Neural cell (in vitro differentiated cells): Measurements from ENCODE around the gene UGT1A3.

Experiments
- CTCF ChIP-seq: fragments of 450-650 bp; IDR thresholded peaks from 2 replicates; pipeline ENCODE4 v1.5.1; 2014; ENCODE audit warnings: antibody characterized with exemption, mild to moderate bottlenecking, moderate library complexity; ENCODE audit not compliant: poor library complexity, severe bottlenecking
- EP300 ChIP-seq: fragments of 450-650 bp; conservative IDR thresholded peaks from 2 replicates; pipeline ENCODE4 v1.6.1; 2014; ENCODE audit warnings: antibody characterized with exemption, mild to moderate bottlenecking, moderate library complexity; ENCODE audit not compliant: poor library complexity, severe bottlenecking
- EZH2 ChIP-seq: fragments of 200-600, 300-800 bp; shearing (Covaris generic), sonication (generic); IDR thresholded peaks from 2 replicates; pipeline ENCODE4 v1.6.1; 2014; ENCODE audit warnings: antibody characterized with exemption, low read length, borderline replicate concordance, mild to moderate bottlenecking; ENCODE audit not compliant: insufficient read depth, poor library complexity, severe bottlenecking
- MXI1 ChIP-seq: fragments of 450-650 bp; conservative IDR thresholded peaks from 2 replicates; pipeline ENCODE4 v1.6.1; 2014; ENCODE audit warnings: antibody characterized with exemption, mild to moderate bottlenecking; ENCODE audit not compliant: poor library complexity, severe bottlenecking
- POLR2AphosphoS5 ChIP-seq: IDR thresholded peaks from 2 replicates; pipeline ENCODE4 v1.6.1; 2012
- RAD21 ChIP-seq: fragments of 450-650 bp; conservative IDR thresholded peaks from 2 replicates; pipeline ENCODE4 v1.6.1; 2014; ENCODE audit warnings: antibody characterized with exemption, mild to moderate bottlenecking, moderate library complexity
- REST ChIP-seq: IDR thresholded peaks from 2 replicates; pipeline ENCODE4 v1.6.1; 2012; ENCODE audit warnings: borderline replicate concordance
- SMC3 ChIP-seq: fragments of 450-650 bp; conservative IDR thresholded peaks from 2 replicates; pipeline ENCODE4 v1.6.1; 2014; ENCODE audit warnings: antibody characterized with exemption, mild to moderate bottlenecking, moderate library complexity; ENCODE audit not compliant: poor library complexity
- TAF1 ChIP-seq: IDR thresholded peaks from 2 replicates; pipeline ENCODE4 v1.6.1; 2012; ENCODE audit warnings: low read depth

DNA sequence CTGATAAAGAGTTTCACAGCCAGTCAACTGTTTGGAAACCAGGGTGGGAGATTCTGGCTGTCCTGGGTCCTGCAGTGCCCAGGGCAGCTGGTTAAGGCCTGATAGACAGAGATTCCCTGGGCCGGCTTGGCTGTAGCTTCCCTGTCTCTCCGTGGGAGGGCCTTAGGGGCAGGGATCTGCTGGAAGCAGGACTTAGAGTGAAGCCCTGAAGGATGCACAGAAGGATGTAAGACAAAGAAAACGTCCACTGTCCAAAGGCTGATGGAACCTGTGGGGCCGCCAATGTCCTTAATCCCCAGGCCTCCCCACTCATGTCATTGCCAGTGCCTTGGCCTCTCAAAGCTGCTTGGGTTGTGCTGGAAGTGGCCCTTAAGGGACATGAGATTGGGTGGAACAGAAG lies 82.2 kb downstream of the UGT1A3 start:
- TF ChIP-seq SMC3 (no peak), CTCF (no peak), EP300 (no peak), EZH2 (no peak), POLR2AphosphoS5 (no peak), TAF1 (no peak), RAD21 (no peak), REST (no peak), MXI1 (no peak)
